CD1c-positive myeloid dendritic cell (primary cell): ENCODE results near the gene INO80E.

Experiments
- DNase-seq: peaks from one replicate; pipeline ENCODE4 v3.0.0-alpha.2; 2016; ENCODE audit errors: extremely low spot score

Gene INO80E

DNA sequence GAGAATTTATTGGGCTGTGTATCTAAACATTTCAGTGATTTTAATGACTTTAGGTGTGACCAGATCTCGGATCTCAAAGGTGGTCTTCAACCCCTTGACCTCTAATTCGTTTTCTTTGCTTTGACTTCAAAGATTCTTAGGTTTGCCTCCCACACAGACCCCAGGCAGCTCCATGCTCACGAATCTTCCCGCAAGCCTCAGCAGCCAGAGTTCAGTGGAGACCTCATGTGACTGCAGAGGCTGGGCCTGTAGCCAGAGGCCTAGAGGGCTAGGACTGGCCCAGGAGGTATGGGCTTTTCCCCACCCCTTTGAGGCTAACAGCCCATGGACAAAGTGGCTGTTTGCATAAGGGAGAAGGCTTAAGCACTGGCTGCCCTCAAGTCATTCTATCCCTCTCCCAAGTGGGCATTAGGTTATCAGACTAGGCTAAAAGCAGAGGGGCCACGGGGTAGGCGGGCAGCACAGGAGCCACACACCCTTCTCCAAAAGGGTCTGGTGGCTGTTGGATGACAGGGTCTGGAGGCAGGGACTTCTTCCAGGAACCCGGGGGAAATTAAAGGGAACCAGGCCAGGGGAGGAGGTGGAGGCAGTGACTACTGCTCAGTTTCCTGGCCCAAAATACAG, 3.6 kb upstream of the INO80E start:
- DNase-seq: no peak

DNA sequence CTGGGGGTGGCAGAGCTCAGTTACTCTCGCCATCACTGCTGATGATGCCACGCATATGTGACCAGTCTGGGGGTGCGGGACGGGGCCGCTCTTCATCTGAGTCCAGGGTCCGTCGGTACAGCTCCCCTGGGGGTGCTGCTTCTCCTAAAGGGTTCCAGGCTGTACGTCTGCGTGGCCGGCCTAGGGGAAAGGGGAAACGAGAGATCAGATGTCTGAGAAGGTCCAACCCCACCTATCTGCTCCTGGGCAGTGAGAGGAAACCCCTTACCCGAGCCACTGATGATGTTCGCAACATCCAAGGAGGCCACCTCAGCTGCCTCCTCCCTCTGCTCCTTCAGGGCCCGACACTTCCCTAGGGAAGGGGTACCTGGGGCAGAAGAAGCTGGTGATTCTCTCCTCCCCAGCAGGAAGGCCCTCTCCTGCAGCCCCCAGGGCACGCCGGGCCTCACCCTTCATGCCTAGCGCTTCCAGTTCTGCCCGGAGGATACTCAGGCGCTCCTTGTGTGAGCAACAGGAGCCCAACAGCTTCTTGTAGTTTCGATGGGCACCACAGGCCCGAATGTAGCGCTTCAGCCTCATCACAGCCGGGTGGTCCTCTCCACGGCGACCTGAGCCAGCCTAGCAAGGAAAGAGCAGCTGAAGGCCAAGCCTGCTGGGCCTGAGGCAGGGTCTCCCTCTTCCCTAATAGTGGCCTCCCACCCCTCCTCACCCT, 2.7 kb upstream of the INO80E start:
- DNase-seq: no peak

DNA sequence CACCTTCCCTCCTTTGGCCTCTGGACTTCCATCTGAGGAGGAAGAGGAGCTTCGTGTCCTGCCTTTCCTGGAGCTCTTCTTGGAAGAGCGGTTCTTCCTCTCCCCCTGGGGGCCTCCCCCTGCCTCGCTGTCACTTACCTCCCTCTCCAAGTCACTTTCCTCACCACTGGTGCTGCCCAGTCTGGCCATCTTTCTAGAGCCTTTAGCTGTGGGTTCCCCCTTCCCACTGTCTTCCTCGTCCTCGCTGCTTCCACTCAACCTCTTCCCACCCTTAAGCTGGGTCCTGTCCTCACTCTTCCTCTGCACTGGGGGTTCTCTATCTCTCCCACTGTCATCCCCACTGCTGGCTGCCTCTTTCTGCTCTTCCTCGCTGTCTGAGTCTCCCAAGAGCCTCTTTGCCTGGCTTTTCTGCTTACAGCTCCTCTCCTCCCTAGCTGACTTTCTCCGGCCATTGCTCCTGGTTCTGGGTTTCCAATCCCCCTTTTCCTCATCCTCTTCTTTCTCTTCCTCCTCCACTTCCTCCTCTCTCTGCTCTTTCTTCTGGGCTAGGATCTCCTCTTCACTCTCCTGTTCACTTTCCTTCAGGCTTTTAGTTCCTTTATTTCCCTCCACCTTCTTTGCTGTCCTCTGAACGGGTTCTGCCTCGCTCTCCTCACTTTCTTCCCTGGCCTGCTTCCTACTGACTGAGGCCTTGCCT, 2.0 kb upstream of the INO80E start:
- no peak for DNase-seq

DNA sequence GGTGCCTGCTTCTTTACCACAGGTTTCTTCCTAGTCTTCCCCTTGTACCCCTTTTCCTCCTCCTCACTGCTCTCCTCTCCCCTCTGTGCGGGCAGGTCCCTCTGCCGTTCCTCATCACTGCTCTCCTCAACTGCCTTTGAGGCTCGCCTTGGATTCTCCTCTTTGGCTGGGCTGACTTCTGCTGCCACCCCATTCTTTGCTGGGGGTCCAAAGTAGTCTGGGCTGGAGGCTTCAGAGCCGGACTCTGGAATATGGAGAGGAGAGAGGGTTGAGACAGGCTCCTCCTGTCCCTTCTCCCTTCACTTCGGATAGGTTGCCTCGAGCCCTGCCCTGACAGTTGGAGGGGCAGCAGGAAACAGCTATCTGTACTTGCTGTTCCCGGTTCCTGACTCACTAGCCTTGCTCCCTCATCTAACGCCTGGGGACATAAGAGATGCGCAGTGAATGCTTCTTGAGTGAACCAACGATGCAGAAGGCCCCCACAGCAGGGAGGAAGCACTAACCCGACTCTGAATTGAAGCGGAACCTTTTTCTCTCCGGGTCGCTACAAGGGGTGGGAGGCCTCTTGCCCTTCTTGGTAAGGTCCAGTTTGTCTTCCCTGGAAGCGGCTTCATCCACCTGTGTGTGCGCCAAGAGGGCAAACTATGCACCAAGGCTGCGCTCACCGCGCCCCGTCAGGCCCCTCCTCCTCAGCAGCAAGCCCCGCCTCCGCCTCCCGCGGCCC, 1.3 kb upstream of the INO80E start:
- DNase-seq: no peak

DNA sequence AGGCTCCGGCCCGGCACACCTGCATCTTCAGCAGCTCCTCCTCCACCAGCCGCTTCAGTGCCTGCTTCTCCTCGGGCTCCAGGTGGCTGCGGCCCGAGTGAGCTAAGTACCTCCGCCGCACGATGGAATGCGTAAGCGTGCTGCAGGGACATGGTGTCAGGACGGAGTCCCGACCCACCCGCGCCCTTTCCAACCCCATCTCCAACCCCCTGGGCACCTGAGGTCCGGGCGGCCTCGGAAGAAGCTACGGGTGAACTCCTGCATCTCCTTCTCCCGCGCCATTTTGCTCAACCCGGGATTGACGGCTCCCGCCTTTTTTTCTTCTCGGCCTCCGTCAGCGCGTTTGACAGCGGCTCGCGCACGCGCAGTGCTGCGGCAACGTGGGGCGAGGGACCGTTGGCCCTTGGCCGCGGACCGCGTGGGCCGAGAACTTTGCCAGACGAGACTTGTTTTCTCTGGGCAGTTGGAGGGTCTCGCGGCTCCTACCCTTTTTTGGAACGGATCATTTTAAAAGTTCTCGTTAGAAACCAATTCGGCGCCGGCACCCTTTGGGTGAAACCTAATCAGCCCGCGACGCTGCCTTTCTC, 624 bp upstream of the INO80E start, which contains the start of gene HIRIP3:
Gene HIRIP3, minus strand, starts transcription at position 294 of the 587 bp plus-strand sequence. Its CDS starts 12 bp downstream, at position 282.
- DNase-seq: peak; percentile 95

DNA sequence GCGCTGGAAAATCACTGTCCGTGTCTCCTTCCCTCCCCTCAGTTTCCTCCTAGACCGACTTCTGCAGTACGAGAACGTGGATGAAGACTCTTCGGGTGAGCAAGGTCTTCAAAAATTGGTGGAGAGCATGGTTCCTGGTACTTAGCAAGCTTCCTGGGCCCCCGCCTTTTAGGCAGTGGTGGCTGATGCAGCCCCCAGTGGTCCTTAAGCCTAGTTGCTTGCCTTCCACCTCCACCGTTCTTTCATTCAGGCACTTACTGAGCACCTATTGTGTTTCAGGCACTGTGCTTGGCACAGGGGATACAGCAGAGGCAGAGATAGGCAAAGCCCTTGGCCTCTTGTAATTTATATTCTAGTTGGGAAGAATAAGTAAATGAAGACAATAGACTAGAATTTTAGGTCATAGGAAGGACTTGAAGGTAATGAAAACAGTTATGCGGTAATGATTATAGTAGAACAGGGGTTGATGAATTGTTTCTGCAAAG, 767 bp downstream of the INO80E start:
- DNase-seq: no peak

DNA sequence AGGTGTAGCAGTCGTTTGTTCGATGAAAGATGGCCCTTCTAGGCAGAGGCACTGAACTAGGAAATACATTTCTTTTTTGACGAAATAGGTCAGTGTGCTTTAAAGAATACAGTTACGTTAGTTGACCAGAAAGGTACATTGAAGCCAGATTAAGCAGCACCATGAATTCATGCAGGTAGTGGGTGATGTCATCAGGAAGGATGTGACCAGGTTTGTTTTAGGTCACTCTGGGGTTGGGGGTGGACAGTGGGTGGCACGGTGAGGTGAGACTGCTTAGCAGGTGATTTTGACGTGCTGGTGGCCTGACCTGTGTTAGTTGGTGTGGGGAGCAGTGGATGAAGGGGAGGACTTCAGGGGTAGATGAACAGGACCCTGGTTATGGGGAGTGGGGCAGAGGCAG, 3.6 kb downstream of the INO80E start:
- DNase-seq: no peak

DNA sequence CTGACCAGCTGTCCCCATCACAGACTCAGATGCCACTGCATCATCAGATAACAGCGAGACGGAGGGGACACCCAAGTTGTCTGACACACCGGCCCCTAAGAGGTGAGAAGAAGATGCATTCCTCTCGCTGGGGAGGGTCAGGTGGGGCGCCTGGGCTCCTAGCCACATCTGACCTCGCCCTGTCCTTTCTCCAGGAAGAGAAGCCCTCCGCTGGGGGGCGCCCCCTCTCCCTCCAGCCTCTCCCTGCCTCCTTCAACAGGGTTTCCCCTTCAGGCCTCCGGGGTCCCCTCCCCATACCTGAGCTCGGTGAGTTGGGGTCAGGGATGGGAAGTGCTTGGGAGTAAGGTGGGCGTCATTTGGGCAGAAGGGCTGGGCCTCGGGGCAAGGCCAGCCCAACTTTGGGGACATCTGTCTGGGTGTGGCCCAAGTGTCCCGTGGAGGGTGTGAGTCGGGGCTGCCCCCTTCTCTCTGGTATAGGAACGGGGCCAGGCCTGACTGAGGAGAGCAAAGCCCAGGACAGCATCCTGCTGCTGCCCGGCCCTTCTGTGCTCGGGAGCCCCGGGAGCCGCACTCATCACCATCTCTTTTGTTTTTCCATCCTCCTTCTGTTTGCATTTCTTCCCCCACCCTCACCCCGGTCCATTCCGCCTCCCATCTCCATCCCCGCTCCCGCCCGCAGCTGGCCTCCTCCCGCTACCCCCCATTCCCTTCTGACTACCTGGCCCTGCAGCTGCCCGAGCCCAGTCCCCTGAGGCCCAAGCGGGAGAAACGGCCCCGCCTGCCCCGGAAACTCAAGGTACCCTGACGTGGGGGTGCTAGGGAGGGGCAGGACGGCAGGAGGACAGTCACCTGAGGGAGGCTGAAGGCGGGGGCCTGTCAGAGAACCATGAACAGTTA, 4.9 kb downstream of the INO80E start:
- DNase-seq: no peak

DNA sequence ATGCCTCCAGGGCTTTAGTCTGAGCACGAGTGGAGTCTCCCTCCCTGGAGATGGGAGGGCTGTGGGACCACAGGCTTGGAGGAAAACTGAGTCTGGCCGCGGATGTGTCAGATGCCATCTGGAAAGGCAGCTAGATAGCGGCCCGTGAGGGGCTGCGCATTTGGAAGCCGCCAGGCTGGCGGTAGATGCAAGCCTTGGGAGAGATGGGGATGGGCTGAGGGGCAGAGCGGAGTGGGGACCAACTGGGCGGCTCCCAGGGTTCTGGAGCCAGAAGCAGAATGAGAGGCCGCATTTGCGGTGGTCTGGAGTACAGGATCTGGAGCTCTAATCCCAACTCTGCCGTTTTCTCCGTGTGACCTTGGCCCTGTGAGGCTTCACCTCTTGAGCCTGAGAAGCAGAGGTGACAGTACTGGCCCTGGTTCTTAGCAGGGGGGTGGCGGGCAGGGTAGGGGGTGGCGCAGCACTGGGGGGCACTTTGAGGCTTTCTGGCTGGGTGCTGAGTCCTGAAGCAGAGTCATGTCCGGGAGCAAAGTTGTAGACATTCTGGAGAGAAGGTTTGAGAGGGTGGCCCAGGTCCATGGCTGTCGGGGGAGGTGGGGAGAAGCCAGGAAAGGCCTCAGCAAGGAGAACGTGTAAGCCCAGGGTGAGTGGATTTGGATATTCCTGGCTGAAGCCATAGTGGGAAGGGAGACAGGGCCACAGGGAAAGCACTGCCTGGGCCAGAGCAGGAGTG, 6.7 kb downstream of the INO80E start:
- DNase-seq: no peak

DNA sequence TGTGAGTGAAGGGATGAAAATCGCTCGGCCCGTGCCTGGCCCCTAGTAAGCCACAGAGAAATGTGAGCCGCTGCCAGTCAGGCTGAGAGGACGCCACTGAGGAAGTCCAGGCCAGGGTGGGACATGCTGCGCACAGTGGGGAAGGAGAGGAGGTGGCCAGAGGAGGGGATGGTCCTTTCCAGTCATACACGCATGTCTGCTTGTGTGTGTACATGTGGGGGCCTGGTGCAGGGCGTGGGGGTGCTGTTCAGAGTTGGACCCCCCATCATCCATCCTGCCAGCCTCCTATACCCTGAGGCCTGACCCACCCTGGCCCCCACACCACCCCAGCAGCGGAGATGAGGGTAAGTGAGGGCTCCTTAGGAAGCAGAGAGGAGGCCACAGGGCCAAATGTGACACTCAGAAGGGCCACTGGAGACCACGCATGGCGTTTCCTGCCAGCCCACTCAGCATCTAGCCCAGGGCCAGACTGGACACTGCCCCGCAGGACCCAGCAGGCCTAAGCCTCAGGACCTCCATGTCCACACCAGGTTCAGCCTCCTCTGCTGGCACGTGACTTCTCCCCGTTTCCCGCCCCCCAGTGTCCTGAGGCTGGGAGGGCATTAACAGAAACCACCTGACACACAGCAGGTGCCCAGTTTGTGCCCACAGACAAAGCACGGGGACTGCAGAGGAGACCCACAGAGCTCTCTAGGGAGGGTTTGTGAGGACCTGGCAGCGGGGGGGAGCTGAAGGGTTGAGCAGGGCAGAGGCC, 7.8 kb downstream of the INO80E start:
- no peak for DNase-seq

DNA sequence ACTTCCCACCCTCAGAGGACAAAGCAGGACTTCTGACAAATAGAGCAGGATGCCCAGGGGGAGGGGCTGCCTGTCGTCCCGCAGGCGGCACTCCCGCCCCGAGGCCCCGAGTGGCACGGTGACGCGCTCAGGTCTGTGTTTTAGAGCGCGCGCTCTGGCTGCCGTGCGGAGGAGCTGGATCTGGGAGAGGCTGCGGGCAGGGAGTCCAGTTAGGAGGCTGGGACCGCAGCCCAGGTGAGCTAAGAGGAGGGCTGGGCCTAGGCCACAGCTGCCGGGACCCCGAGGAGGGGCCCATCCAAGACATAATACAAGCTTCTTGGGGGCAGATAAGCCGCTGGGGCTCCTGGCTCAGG, 8.4 kb downstream of the INO80E start:
- DNase-seq: no peak

DNA sequence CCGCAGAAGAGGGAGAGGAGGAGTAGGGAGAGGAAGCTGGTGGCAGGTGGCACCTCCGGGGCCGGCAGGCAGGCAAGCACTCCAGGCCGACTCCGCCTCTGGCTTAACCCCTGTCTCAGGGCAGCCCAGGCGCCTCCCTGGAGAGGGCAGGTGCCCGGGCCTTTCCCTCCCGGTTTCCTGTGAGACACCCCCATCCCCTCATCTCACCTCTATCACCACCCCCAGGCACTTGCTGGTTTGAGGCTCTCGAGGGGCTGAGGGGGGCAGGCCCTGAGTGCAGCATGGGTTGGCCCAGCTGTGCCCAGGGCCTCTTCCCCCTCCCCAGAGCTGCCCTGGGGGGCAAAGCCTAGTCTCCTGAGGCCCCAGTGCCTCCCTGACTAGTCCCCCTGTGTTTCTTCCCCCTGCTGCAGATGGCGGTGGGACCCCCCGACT, 8.8 kb downstream of the INO80E start:
- DNase-seq: no peak

DNA sequence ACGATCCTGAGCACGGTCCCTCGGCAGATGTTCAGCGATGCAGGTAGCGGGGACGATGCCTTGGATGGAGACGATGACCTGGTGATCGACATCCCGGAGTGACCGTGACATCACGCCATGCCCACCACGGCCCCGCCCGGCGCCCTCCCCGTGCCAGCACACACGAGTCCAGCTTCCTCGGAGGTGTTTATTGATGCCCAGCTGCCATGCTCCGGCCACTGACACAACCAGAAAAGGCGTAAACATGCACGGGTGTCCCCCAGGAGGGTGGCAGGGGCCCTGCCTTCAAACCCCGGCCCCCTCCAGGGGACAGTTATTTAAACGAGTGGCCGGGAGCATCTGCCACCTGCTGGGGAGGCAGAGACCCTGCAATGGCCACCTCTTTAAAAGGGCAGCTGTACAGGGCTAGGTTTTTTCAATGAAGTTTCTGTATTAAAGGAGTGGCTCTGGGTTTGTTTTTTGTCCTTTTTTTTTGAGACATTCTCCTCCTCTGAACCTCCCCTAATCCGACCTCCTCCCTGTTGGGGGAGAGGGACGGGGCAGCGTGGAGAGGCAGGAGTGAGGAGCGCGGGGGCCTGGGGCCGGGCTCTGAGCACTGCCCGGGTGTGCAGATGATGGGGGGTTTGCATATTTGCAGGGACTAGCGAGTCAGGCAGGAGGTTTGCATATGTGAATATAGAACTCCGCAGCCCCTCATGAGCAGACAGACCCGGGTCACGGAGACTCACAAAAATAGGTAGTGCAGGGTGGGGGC, 9.5 kb downstream of the INO80E start:
- peak; percentile 51 for DNase-seq

DNA sequence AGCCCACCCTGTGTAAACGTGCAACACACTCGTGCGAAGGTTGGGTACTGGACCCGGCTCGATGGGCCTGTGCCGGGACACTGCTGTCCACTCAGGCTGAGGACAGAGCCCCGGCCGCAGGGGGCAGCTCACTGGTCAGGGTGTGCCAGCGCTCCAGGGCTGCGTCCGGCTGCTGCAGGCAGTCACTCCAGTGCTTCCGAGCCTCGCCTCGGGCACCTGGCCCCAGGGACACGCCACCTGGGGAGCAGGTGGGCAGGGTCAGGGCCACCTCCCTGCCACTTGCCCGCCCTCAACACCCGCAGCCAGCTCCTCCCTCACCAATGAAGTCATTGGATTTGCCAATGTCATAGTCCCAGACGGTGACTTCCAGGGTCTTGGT, 10.0 kb downstream of the INO80E start:
- no peak for DNase-seq

DNA sequence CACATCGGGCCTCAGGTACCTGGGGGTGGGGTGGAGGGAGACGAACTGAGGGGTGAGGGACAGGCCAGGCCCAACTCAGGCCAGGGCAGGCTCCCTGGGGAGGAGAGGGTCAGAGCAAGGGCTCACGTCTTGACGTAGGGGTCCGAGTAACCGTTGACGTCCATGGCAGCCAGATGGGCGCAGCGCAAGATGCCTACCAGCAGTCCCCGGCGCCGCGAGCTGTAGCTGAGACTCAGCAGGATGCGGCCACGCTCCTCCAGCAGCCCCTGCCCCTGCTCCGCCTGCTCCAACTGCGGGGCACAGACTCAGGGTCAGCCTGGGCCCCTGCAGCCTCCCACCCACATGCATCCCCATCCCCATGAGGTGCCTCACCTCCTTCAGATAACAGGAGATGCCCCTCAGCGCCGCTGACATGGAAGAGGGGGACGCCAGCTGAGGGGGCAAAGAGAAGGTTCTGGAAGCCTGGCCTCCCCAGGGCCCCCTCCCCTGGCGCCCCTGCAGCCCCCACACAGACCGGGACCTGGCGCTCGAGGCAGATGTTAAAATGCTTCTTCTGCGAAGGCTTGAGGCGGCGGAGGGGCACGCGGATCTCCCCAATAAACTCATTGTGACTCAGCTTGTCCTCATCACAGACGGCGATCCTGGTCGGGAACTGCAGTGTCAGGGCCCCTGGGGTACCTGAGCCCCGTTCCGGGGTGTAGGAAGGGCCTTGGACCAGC, 10.8 kb downstream of the INO80E start:
- no peak for DNase-seq

DNA sequence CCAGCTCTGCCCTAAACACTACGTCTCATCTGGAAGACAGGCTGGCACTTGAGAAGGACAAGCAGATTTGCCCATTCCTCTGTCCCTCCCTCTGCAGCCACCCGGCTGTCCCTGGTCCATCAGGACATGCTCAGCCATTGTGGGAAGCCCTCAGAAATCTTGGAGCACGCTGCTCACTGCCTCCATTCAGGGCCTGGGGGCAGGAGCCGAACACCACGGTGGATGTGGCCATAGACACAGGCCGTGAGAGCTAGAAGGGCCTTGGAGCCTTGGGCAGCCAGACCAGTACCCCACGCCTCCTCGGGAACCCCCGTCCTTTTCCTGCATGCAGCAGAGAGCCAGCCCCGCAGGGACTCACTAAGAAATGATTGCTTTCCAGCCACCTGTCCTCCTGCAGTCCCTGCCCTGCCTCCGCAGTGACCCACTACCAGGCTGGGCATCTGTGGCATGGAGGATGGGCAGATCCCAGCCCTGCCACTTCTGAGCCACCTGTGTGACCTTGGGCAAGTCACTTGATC, 11.4 kb downstream of the INO80E start:
- DNase-seq: no peak

DNA sequence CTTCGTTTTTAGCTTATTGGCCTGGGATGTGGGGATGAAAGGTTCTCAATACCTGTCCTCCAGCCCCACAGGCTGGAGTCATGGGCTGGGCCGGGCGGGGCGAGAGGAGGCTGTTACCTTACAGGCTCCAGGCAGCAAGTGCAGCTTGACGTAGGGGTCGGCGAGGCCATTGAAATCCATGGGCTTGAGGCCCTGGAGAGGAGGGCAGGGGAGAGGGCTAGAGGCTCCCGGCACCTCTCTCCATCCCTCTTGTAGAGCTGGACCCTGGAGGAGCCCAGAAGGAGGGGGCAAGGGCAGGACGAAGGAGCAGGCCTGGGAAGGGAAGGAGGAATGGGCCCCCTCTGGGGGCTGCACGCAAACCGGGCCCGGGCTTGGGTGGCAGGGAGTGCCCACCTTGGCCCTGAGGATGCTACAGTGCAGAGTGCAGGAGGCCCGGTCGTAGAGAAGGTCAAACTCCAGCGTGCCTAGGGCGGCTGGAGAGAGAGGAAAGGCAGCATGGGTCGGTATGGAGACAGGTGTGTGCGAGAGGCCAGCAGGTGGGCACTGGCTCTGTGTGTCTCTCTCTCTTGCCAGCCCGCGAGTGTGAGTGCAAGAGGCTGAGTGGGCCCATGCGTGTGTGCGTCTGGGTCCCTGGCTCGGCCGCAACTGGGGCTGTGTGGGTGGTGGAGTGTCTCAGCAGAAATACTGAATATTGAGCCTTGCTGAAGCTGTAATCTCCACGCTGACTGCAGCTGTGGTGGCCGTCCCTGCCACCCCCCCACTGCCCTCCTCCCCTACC, 13.2 kb downstream of the INO80E start:
- no peak for DNase-seq
